Keratinocyte (primary cell): ENCODE results near the gene DNAJB6. TPM values are rescaled to one million over a fixed set of nuclear protein-coding genes. Genes with fewer than 3 reads are reported as not detected.

Experiments used
- DNase-seq: peaks from one replicate; pipeline ENCODE4 v3.0.0-alpha.2; 2011; ENCODE audit warnings: low read depth, missing footprints, low spot score
- FAIRE-seq: peaks from 2 replicates; lab custom pipeline; 2011; peaks lifted over from hg19 to GRCh38; lab: Jason Lieb, UNC
- H2AFZ ChIP-seq: 2 replicates; pipeline ENCODE4 v1.6.0; 2012; ENCODE audit warnings: low read length, control low read depth, inconsistent platforms; ENCODE audit not compliant: control insufficient read depth
- H3K27ac ChIP-seq: 2 replicates; pipeline ENCODE4 v1.5.1; 2011; ENCODE audit warnings: low read length; ENCODE audit not compliant: control insufficient read depth, insufficient read depth
- H3K27me3 ChIP-seq: 3 replicates; pipeline ENCODE4 v1.6.0; 2011; ENCODE audit warnings: low read length; ENCODE audit not compliant: control insufficient read depth, insufficient read depth; ENCODE audit errors: extremely low read depth
- H3K36me3 ChIP-seq, 2 experiments: 2 replicates in 1 of 2; 3 replicates in 1 of 2; pipeline ENCODE4 v1.5.1; 2011; ENCODE audit warnings: low read length in 2 of 2, mild to moderate bottlenecking in 1 of 2; ENCODE audit not compliant: control insufficient read depth in 2 of 2, insufficient read depth in 2 of 2; ENCODE audit errors: extremely low read depth in 1 of 2
- H3K4me1 ChIP-seq: 3 replicates; pipeline ENCODE4 v1.5.1; 2011; ENCODE audit warnings: low read length; ENCODE audit not compliant: control insufficient read depth, insufficient read depth; ENCODE audit errors: extremely low read depth
- H3K4me2 ChIP-seq: 3 replicates; pipeline ENCODE4 v1.6.0; 2011; ENCODE audit warnings: low read depth, low read length; ENCODE audit not compliant: control insufficient read depth, insufficient read depth; ENCODE audit errors: extremely low read depth
- H3K4me3 ChIP-seq, 3 experiments: fragments of 200-600 bp in 1 of 3; sonication (generic) in 1 of 3; 2 replicates in 2 of 3; 3 replicates in 1 of 3; pipeline ENCODE4 v1.5.1; 2011 to 2016; ENCODE audit warnings: low read length in 3 of 3, mild to moderate bottlenecking in 3 of 3, control low read depth in 2 of 3, inconsistent platforms in 1 of 3, low read depth in 1 of 3, mixed read lengths in 1 of 3, mixed run types in 1 of 3, moderate library complexity in 1 of 3; ENCODE audit not compliant: control insufficient read depth in 2 of 3, insufficient read depth in 2 of 3; ENCODE audit errors: extremely low read depth in 1 of 3
- H3K79me2 ChIP-seq: 2 replicates; pipeline ENCODE4 v1.6.0; 2012; ENCODE audit warnings: low read length; ENCODE audit not compliant: control insufficient read depth, insufficient read depth
- H3K9ac ChIP-seq: 3 replicates; pipeline ENCODE4 v1.6.0; 2011; ENCODE audit warnings: low read length; ENCODE audit not compliant: control insufficient read depth, insufficient read depth; ENCODE audit errors: extremely low read depth
- H3K9me1 ChIP-seq: 3 replicates; pipeline ENCODE4 v1.6.0; 2011; ENCODE audit warnings: low read length; ENCODE audit not compliant: control insufficient read depth, insufficient read depth; ENCODE audit errors: extremely low read depth
- H3K9me3 ChIP-seq: 2 replicates; pipeline ENCODE4 v1.5.1; 2012; ENCODE audit warnings: low read depth, low read length; ENCODE audit not compliant: control insufficient read depth
- H4K20me1 ChIP-seq: 3 replicates; pipeline ENCODE4 v1.6.0; 2011; ENCODE audit warnings: low read length; ENCODE audit not compliant: control insufficient read depth, insufficient read depth; ENCODE audit errors: extremely low read depth
- EZH2 ChIP-seq: IDR thresholded peaks from one replicate; pipeline ENCODE4 v1.6.1; 2012; ENCODE audit warnings: inconsistent platforms, mild to moderate bottlenecking, low read length, moderate library complexity
- dilution Hi-C: fragments of 300-500 bp; cut with MboI; formaldehyde crosslinking; loops from one replicate; pipeline ENCODE4 v1.7.0; 2020; ENCODE audit warnings: low sequenced_read_pairs; ENCODE audit not compliant: extremely low pct_ligation_motif_present
- polyA plus RNA-seq, 5 experiments: library from polyadenylated mRNA; depleted of rRNA in 3 of 5; stranded (reverse) in 3 of 5; stranded (forward) in 1 of 5; unstranded in 1 of 5; fragments of >200 nt; gene quantifications; 1 replicate in 1 of 5; 2 replicates in 3 of 5; 3 replicates in 1 of 5; pipeline versions ENCODE4 v1.2.1 to v1.2.3, GENCODE V29; 2011 to 2012; ENCODE audit warnings: missing spikeins in 2 of 5, low read depth in 1 of 5, low replicate concordance in 1 of 5
- TF ChIP-seq, protein P1 (sequence below), 3 experiments: IDR thresholded peaks in 1 of 3; conservative IDR thresholded peaks in 1 of 3; optimal IDR thresholded peaks in 1 of 3; 2 replicates in 2 of 3; 3 replicates in 1 of 3; pipeline versions ENCODE3 to v1.5.1; 2011; ENCODE audit warnings: low read length in 3 of 3, mild to moderate bottlenecking in 3 of 3, moderate library complexity in 2 of 3, control low read depth in 1 of 3, inconsistent platforms in 1 of 3; ENCODE audit not compliant: insufficient read depth in 2 of 3; ENCODE audit errors: extremely low read depth in 1 of 3

DNAJB6 gene
- polyA plus RNA-seq, 1 donor (not counting 4 experiments of a cell fraction or from before 2014, with no cell fraction given): 152 TPM

DNA sequence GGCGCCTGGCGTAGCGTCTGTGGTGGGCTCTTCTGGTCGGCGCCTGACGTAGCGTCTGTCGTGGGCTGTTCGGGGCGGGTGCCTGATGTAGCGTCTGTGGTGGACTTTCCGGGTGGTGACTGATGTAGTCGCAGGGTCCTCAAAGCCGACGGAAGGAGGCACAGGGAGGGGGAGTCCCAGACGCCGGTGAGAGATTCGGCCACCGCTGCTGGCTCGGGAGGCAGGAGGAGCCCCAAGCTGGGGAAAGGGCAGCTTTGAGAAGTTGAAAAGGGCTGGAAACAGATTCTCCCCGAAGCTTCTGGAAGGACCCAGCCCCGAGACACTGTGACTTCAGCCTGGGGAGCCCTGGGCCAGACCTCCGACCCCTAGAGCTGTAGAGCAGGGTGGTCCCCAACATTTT lies 105.7 kb downstream of the DNAJB6 start:
- FAIRE-seq: no peak
- TF ChIP-seq EZH2: no peak
- TF ChIP-seq, protein P1, sequence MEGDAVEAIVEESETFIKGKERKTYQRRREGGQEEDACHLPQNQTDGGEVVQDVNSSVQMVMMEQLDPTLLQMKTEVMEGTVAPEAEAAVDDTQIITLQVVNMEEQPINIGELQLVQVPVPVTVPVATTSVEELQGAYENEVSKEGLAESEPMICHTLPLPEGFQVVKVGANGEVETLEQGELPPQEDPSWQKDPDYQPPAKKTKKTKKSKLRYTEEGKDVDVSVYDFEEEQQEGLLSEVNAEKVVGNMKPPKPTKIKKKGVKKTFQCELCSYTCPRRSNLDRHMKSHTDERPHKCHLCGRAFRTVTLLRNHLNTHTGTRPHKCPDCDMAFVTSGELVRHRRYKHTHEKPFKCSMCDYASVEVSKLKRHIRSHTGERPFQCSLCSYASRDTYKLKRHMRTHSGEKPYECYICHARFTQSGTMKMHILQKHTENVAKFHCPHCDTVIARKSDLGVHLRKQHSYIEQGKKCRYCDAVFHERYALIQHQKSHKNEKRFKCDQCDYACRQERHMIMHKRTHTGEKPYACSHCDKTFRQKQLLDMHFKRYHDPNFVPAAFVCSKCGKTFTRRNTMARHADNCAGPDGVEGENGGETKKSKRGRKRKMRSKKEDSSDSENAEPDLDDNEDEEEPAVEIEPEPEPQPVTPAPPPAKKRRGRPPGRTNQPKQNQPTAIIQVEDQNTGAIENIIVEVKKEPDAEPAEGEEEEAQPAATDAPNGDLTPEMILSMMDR (optimal IDR thresholded peaks at IDR 0.05 in 1 of 3, IDR thresholded peaks at IDR 0.05 in 1 of 3, conservative IDR thresholded peaks at IDR 0.05 in 1 of 3; ENCODE audit: extremely low read depth in 1 of 3, insufficient read depth in 2 of 3, low read length in 3 of 3): no peak
- Histone ChIP-seq H3K4me1 (no peaks in the 10 kb centered on the region), H3K79me2 (no peaks in the 10 kb centered on the region), H3K9me3 (no peaks in the 10 kb centered on the region), H3K9ac (no peak overlapping the region), H3K27ac (no peak overlapping the region), H2AFZ (no peak overlapping the region), H3K9me1 (no peaks in the 10 kb centered on the region), H4K20me1 (no peaks in the 10 kb centered on the region), H3K27me3 (no peaks in the 10 kb centered on the region), H3K4me2 (no peak overlapping the region), H3K36me3 (no peaks in the 10 kb centered on the region), H3K4me3 (no peak overlapping the region)
- no peak for DNase-seq
- dilution Hi-C loops: no loop called here

DNA sequence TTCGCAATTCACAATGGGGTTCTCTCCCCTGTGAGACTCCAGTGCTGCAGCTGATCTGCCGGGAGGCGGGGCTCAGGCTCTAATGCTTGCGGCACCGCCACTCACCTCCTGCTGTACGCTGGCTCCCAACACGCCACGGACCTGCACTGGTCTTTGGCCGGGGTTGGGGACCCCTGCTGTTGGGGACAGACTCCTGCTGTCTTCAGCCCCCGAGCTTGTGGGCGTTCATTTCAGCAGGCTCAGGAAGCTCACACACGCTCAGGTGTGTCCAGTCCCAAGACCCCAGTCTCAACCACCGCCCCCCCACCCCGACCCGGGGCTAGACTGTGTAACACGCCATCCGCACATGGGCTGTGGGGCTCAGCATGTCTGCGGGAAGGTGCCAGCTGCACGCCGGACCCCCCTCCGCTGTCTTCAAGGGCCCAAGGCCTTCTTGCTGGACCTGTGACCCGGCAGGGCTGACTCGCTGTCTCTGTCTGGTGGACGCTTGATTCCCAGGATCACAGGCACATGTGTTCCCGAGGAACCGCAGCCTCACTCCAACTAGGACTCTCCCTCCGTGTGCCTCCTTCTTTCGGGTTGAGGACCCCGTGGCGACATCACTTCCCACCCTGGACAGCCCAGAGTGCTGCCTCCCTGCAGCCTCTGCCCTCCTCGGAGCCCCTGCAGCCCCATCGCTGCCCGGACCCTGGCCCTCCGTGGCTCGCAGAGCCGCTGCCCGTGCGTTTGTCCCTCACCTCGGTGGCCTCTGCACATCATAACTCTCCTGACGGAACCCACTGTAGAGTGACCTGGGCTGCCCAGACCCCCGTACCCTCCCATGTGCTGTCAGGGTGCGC lies 106.4 kb downstream of the DNAJB6 start:
- H3K9me1 ChIP-seq: no peaks in the 10 kb centered on the region
- no peak for DNase-seq
- TF ChIP-seq EZH2: no peak
- TF ChIP-seq, protein P1 (optimal IDR thresholded peaks at IDR 0.05 in 1 of 3, IDR thresholded peaks at IDR 0.05 in 1 of 3, conservative IDR thresholded peaks at IDR 0.05 in 1 of 3; ENCODE audit: extremely low read depth in 1 of 3, insufficient read depth in 2 of 3, low read length in 3 of 3): no peak
- FAIRE-seq: no peak
- no peaks in the 10 kb centered on the region for H3K27me3 ChIP-seq
- H3K9ac ChIP-seq: no peak overlapping the region
- H3K9me3 ChIP-seq: no peaks in the 10 kb centered on the region
- no peaks in the 10 kb centered on the region for H4K20me1 ChIP-seq
- no peaks in the 10 kb centered on the region for H3K79me2 ChIP-seq
- no peak overlapping the region for H2AFZ ChIP-seq
- H3K4me3 ChIP-seq: no peak overlapping the region
- dilution Hi-C loops: no loop called here
- H3K4me2 ChIP-seq: no peak overlapping the region
- no peak overlapping the region for H3K27ac ChIP-seq
- H3K36me3 ChIP-seq: no peaks in the 10 kb centered on the region
- no peaks in the 10 kb centered on the region for H3K4me1 ChIP-seq
